GM12865 (cell line): ENCODE data around the gene GRIA1.

Source experiments
- DNase-seq: peaks from one replicate; pipeline ENCODE4 v3.0.0; 2010; ENCODE audit warnings: low read depth
- H3K4me3 ChIP-seq: 2 replicates; pipeline ENCODE4 v1.5.1; 2011; ENCODE audit warnings: mild to moderate bottlenecking, low read depth, low read length, control low read depth
- TF ChIP-seq, protein P1 (sequence below): IDR thresholded peaks from 2 replicates; pipeline ENCODE4 v1.5.1; 2011; ENCODE audit warnings: low read length, control low read depth, low read depth, inconsistent platforms; ENCODE audit not compliant: insufficient read depth; ENCODE audit errors: missing control alignments

Gene GRIA1

GRCh38 chr5:153702265-153702664 is 211.8 kb downstream of the GRIA1 start:
- DNase-seq, result no peak
- TF ChIP-seq, protein P1, sequence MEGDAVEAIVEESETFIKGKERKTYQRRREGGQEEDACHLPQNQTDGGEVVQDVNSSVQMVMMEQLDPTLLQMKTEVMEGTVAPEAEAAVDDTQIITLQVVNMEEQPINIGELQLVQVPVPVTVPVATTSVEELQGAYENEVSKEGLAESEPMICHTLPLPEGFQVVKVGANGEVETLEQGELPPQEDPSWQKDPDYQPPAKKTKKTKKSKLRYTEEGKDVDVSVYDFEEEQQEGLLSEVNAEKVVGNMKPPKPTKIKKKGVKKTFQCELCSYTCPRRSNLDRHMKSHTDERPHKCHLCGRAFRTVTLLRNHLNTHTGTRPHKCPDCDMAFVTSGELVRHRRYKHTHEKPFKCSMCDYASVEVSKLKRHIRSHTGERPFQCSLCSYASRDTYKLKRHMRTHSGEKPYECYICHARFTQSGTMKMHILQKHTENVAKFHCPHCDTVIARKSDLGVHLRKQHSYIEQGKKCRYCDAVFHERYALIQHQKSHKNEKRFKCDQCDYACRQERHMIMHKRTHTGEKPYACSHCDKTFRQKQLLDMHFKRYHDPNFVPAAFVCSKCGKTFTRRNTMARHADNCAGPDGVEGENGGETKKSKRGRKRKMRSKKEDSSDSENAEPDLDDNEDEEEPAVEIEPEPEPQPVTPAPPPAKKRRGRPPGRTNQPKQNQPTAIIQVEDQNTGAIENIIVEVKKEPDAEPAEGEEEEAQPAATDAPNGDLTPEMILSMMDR, result no peak
- H3K4me3 ChIP-seq, result no peak overlapping the region

- no peak overlapping the region for H3K4me3 ChIP-seq
- TF ChIP-seq, protein P1, result no peak
- DNase-seq, result no peak
These were observed 213.6 kb downstream of the GRIA1 start for GRCh38 chr5:153704110-153704509.

GRCh38 chr5:153707626-153708025 is 217.2 kb downstream of the GRIA1 start:
- H3K4me3 ChIP-seq, result no peak overlapping the region
- TF ChIP-seq, protein P1, result no peak
- no peak for DNase-seq

DNA sequence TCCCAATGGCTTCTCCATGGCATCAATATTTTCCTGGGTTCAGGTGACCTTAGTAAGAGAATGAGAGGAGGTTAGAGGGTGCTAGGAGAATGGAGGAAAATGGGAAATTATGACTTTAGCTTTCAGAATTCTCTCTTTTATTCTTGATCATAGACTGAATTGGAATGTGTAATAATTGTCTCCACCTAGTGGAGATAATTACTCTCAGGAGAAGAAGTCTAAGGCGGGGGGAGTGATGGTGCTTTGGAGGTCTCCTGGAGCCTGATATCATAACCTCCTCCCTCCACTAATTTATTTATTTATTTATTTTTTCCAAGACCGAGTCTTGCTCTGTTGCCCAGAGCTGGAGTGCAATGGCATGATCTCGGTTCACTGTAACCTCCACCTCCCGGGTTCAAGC is 221.3 kb downstream of the GRIA1 start:
- no peak for DNase-seq
- TF ChIP-seq, protein P1, result no peak
- no peak overlapping the region for H3K4me3 ChIP-seq

GRCh38 chr5:153712946-153713345 is 222.5 kb downstream of the GRIA1 start:
- TF ChIP-seq, protein P1, result no peak
- H3K4me3 ChIP-seq, result no peak overlapping the region
- no peak for DNase-seq

DNA sequence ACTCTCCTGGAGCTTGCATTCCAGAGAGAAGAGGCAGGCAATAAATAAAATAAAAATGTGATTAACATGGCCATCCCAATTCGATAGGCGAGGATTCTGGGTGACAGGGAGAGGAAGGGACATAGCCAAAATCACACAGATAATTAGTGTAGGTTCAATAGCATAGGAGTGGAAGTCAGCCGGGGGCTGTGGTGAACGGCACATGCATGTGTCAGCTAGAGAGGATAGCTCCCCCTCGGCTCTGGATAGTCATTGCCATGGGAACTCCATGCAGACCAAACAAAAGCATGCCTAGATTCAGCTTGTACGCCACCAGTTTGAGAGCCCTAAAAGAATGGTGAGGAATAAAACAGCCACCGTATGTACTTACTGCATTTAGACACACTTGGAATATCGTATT is 223.5 kb downstream of the GRIA1 start:
- DNase-seq, result no peak
- TF ChIP-seq, protein P1, result no peak
- no peak overlapping the region for H3K4me3 ChIP-seq

GRCh38 chr5:153714798-153715197 is 224.3 kb downstream of the GRIA1 start:
- TF ChIP-seq, protein P1, result no peak
- no peak for DNase-seq
- H3K4me3 ChIP-seq, result no peak overlapping the region
